ENCODE data around the gene CLSTN2.

DNA sequence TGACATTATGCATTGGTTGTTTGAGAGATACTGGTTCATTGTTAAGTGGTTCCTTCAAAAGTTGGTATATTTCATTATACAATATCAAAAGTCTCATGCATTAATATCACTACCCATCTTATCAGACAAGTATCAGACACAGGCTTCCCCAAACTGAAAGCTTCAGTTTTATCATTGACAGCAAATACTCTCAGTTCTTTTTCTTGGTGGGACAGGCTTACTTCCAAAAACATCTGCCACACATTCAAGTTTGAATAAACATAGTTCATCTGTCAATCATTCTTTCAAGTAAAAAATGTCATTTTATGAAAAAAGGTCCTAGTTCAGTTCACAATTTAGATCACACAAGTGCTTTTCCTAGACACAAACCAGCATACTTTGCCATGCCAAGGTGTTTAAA, 462.9 kb downstream of the CLSTN2 start:
- TF ChIP-seq EZH2phosphoT487 (IDR thresholded peaks at IDR 0.05; ENCODE audit: low read length) (no peak), CTCF (IDR thresholded peaks at IDR 0.05; ENCODE audit: low read length) (no peak), EZH2 (optimal IDR thresholded peaks at IDR 0.05; ENCODE audit: low read depth, low read length) (no peak)

Data from MM.1S (cell line).